Astrocyte (in vitro differentiated cells and primary cell): Measurements from ENCODE around the gene PPP2R3A. TPM values are rescaled to one million over a fixed set of nuclear protein-coding genes. Genes with fewer than 3 reads are reported as not detected.

Experiments used
- DNase-seq: peaks from one replicate; pipeline ENCODE4 v3.0.0-alpha.2; 2010; ENCODE audit warnings: low read depth
- FAIRE-seq: peaks from 2 replicates; lab custom pipeline; 2011; peaks lifted over from hg19 to GRCh38; lab: Jason Lieb, UNC
- H2AFZ ChIP-seq: 2 replicates; pipeline ENCODE4 v1.6.0; 2012; ENCODE audit warnings: low read depth, low read length, inconsistent platforms
- H3K27ac ChIP-seq: 2 replicates; pipeline ENCODE4 v1.5.1; 2011; ENCODE audit warnings: low read depth, low read length, inconsistent platforms
- H3K27me3 ChIP-seq: 2 replicates; pipeline ENCODE4 v1.6.0; 2011; ENCODE audit warnings: low read length, inconsistent platforms; ENCODE audit not compliant: insufficient read depth
- H3K36me3 ChIP-seq: 2 replicates; pipeline ENCODE4 v1.5.1; 2011; ENCODE audit warnings: low read length, inconsistent platforms; ENCODE audit not compliant: insufficient read depth
- H3K4me1 ChIP-seq: 2 replicates; pipeline ENCODE4 v1.5.1; 2011; ENCODE audit warnings: low read length, inconsistent platforms; ENCODE audit not compliant: insufficient read depth
- H3K4me2 ChIP-seq: 2 replicates; pipeline ENCODE4 v1.6.0; 2012; ENCODE audit warnings: low read length, inconsistent platforms
- H3K4me3 ChIP-seq: 2 replicates; pipeline ENCODE4 v1.5.1; 2011; ENCODE audit warnings: low read depth, mild to moderate bottlenecking, low read length, inconsistent platforms; ENCODE audit not compliant: insufficient read depth
- H3K79me2 ChIP-seq: 2 replicates; pipeline ENCODE4 v1.6.0; 2012; ENCODE audit warnings: mild to moderate bottlenecking, low read length, inconsistent platforms; ENCODE audit not compliant: insufficient read depth
- H3K9ac ChIP-seq: 2 replicates; pipeline ENCODE4 v1.6.0; 2012; ENCODE audit warnings: mild to moderate bottlenecking, low read length, inconsistent platforms
- H3K9me3 ChIP-seq: 2 replicates; pipeline ENCODE4 v1.5.1; 2012; ENCODE audit warnings: low read depth, mild to moderate bottlenecking, low read length, inconsistent platforms; ENCODE audit not compliant: insufficient read depth
- H4K20me1 ChIP-seq: 2 replicates; pipeline ENCODE4 v1.6.0; 2012; ENCODE audit warnings: low read length, inconsistent platforms; ENCODE audit not compliant: insufficient read depth
- H3K27ac Mint-ChIP-seq: one replicate; pipeline ENCODE4 v1.8.0; 2021; ENCODE audit warnings: mild to moderate bottlenecking, mixed read lengths; ENCODE audit not compliant: unreplicated experiment
- H3K27me3 Mint-ChIP-seq: one replicate; pipeline ENCODE4 v1.8.0; 2021; ENCODE audit warnings: low read depth, mixed read lengths; ENCODE audit not compliant: unreplicated experiment
- H3K36me3 Mint-ChIP-seq: one replicate; pipeline ENCODE4 v1.8.0; 2021; ENCODE audit warnings: low read depth, mixed read lengths; ENCODE audit not compliant: unreplicated experiment
- H3K4me1 Mint-ChIP-seq: one replicate; pipeline ENCODE4 v1.8.0; 2021; ENCODE audit warnings: low read depth, mixed read lengths; ENCODE audit not compliant: unreplicated experiment
- H3K4me3 Mint-ChIP-seq: one replicate; pipeline ENCODE4 v1.8.0; 2021; ENCODE audit warnings: mild to moderate bottlenecking, moderate library complexity, mixed read lengths; ENCODE audit not compliant: unreplicated experiment
- H3K9me3 Mint-ChIP-seq: one replicate; pipeline ENCODE4 v1.8.0; 2021; ENCODE audit warnings: mild to moderate bottlenecking, mixed read lengths; ENCODE audit not compliant: unreplicated experiment
- CTCF ChIP-seq: IDR thresholded peaks from 2 replicates; pipeline ENCODE4 v1.5.1; 2011; ENCODE audit warnings: low read depth, mild to moderate bottlenecking, inconsistent platforms, low read length, moderate library complexity; ENCODE audit not compliant: insufficient read depth
- EZH2 ChIP-seq: IDR thresholded peaks from 2 replicates; pipeline ENCODE4 v1.6.1; 2012; ENCODE audit warnings: mild to moderate bottlenecking, low read length, inconsistent platforms; ENCODE audit not compliant: insufficient read depth
- total RNA-seq: library from RNA; stranded (reverse); gene quantifications from 2 replicates; pipeline ENCODE4 v1.2.1, GENCODE V29; 2021

Gene PPP2R3A
- total RNA-seq, 1 donor from 2014 or later = 18.7 TPM

- FAIRE-seq (no peak), DNase-seq (no peak)
- Histone ChIP-seq H3K4me1 (peaks cover 27% of the 10 kb centered on the region), H3K9me3 (no peaks in the 10 kb centered on the region), H3K36me3 (no peaks in the 10 kb centered on the region), H2AFZ (no peak overlapping the region), H3K4me2 (no peak overlapping the region), H3K27me3 (no peaks in the 10 kb centered on the region), H3K4me3 (no peak overlapping the region), H3K79me2 (peaks cover 80% of the 10 kb centered on the region), H3K27ac (no peak overlapping the region), H4K20me1 (peaks cover 6% of the 10 kb centered on the region), H3K9ac (no peak overlapping the region)
- TF ChIP-seq CTCF (no peak), EZH2 (no peak)
- Mint-ChIP-seq H3K27me3 (no peaks in the 10 kb centered on the region), H3K9me3 (no peaks in the 10 kb centered on the region), H3K36me3 (no peaks in the 10 kb centered on the region), H3K4me3 (no peak overlapping the region), H3K27ac (no peak overlapping the region), H3K4me1 (peaks cover 31% of the 10 kb centered on the region)
These were observed 29.3 kb downstream of the PPP2R3A start for GRCh38 chr3:135994708-135995337.

- Histone ChIP-seq H3K9ac (no peak overlapping the region), H3K4me2 (no peak overlapping the region), H4K20me1 (peaks cover 6% of the 10 kb centered on the region), H2AFZ (no peak overlapping the region), H3K9me3 (no peaks in the 10 kb centered on the region), H3K27ac (no peak overlapping the region), H3K4me3 (no peak overlapping the region), H3K27me3 (no peaks in the 10 kb centered on the region), H3K4me1 (peaks cover 21% of the 10 kb centered on the region), H3K79me2 (peaks cover 80% of the 10 kb centered on the region), H3K36me3 (no peaks in the 10 kb centered on the region)
- no peaks in the 10 kb centered on the region for H3K27me3 Mint-ChIP-seq
- H3K4me1 Mint-ChIP-seq = peaks cover 25% of the 10 kb centered on the region
- no peak for FAIRE-seq
- H3K4me3 Mint-ChIP-seq = no peak overlapping the region
- H3K36me3 Mint-ChIP-seq = peaks cover 3% of the 10 kb centered on the region
- DNase-seq = no peak
- no peak for TF ChIP-seq EZH2
- TF ChIP-seq CTCF = no peak
- H3K9me3 Mint-ChIP-seq = no peaks in the 10 kb centered on the region
- no peak overlapping the region for H3K27ac Mint-ChIP-seq
These were observed 30.2 kb downstream of the PPP2R3A start for GRCh38 chr3:135995766-135996165.
